GM18870 (cell line): ENCODE data around the gene P3H2.
A peak's percentile ranks its signal among the peaks of the same experiment; 100 is the strongest.

ENCODE experiments used
- ATAC-seq: cut with Tn5 transposase; IDR thresholded peaks from one replicate; pipeline ENCODE4 v1.9.1; 2021; ENCODE audit warnings: moderate library complexity; ENCODE audit not compliant: unreplicated experiment

Gene P3H2

GRCh38 chr3:190127195-190127594 lies 6.5 kb upstream of the P3H2 start:
- ATAC-seq = no peak

- no peak for ATAC-seq
These were observed 4.9 kb upstream of the P3H2 start for GRCh38 chr3:190125436-190126068.

GRCh38 chr3:190124067-190124466 lies 3.4 kb upstream of the P3H2 start:
- ATAC-seq = no peak

- no peak for ATAC-seq
These were observed 1.6 kb upstream of the P3H2 start for GRCh38 chr3:190122198-190122771.

GRCh38 chr3:190121383-190121782 lies 686 bp upstream of the P3H2 start:
- ATAC-seq = no peak

- no peak for ATAC-seq
These were observed 322 bp upstream of the P3H2 start for GRCh38 chr3:190121061-190121377.

GRCh38 chr3:190119461-190120268 lies 1.0 kb downstream of the P3H2 start:
- no peak for ATAC-seq

- ATAC-seq = no peak
These were observed 2.3 kb downstream of the P3H2 start for GRCh38 chr3:190118438-190118837.

GRCh38 chr3:190117981-190118380 lies 2.7 kb downstream of the P3H2 start:
- ATAC-seq = no peak

GRCh38 chr3:190116551-190117067 lies 4.1 kb downstream of the P3H2 start:
- ATAC-seq = no peak

GRCh38 chr3:190110826-190111225 lies 9.9 kb downstream of the P3H2 start:
- ATAC-seq = no peak

- no peak for ATAC-seq
These were observed 11.3 kb downstream of the P3H2 start for GRCh38 chr3:190109441-190109840.

GRCh38 chr3:190108804-190109203 lies 11.9 kb downstream of the P3H2 start:
- ATAC-seq = no peak

- ATAC-seq = no peak
These were observed 14.8 kb downstream of the P3H2 start for GRCh38 chr3:190105876-190106275.

GRCh38 chr3:190101320-190102011 lies 19.2 kb downstream of the P3H2 start:
- peak; percentile 38 for ATAC-seq

GRCh38 chr3:190099099-190099498 lies 21.6 kb downstream of the P3H2 start:
- no peak for ATAC-seq

- ATAC-seq = no peak
These were observed 23.1 kb downstream of the P3H2 start for GRCh38 chr3:190097617-190098016.

GRCh38 chr3:190097025-190097424 lies 23.7 kb downstream of the P3H2 start:
- ATAC-seq = peak; percentile 40

GRCh38 chr3:190096345-190096744 lies 24.4 kb downstream of the P3H2 start:
- peak; percentile 45 for ATAC-seq

- ATAC-seq = no peak
These were observed 26.5 kb downstream of the P3H2 start for GRCh38 chr3:190094160-190094718.

- ATAC-seq = no peak
These were observed 28.4 kb downstream of the P3H2 start for GRCh38 chr3:190092250-190092649.
